Measurements from ENCODE around the gene UFSP1. TPM values are rescaled to one million over a fixed set of nuclear protein-coding genes. Genes with fewer than 3 reads are reported as not detected.
"Not testable (repeated sequence)": the region's sequence is repeated elsewhere in the genome, so short reads cannot be mapped to it uniquely, and the experiment has no call there.

UFSP1 gene
- polyA plus RNA-seq (2013, experiment 1 of 4): 0.72 TPM
- 1.5 TPM for polyA plus RNA-seq (2013, experiment 2 of 4)
- polyA plus RNA-seq (2013, experiment 3 of 4): 1.9 TPM
- polyA plus RNA-seq (2013, experiment 4 of 4): 1.7 TPM

DNA sequence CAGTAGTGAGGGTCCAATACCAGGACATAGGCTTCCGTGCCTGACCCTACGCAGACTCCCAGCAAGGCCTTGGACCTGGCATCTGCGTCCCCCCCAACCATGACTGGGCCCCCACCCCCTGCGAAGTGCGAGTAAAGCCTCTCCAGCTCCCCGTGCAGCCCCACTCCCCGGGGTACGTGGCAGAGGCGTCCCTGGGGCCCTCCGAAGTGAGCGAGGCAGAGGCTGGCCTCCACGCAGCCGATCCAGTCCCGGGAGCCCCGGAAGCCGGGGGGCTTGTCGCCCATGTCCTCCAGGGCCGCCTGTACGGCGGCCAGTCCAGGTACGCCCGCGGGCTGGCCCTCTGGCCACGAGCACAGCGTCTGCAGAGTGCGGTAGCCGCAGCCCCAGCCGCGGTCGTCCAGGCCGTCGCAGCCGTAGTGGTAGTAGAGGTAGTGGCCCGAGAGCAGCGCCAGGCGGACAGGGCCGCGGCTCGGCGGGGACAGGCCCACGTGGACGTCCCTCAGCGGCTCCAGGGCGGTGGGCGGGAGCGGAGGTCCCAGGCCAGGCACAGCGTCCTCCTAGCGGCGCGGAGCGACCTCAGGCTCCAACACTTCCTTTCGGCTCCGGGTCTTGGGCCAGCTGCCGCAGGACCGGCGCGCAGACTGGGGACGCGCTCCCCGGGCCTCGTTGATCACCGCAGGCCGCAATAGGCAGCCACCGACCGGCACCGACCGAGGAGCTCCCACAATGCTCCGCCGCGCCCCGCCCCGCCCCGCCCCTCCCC lies at the start of gene UFSP1:
TSS of gene UFSP1 (minus strand) at position 728 of the 763 bp plus-strand sequence. CDS start at position 284, 444 bp downstream.
- Histone ChIP-seq H3K27me3 (ENCODE audit: control insufficient read depth, insufficient read depth, low read length, poor library complexity, severe bottlenecking) (peaks cover under 1% of the 10 kb centered on the region), H3K4me3 (ENCODE audit: insufficient read depth, low read depth, low read length) (peak within 1 kb of the TSS; percentile 60), H3K4me1 (ENCODE audit: control insufficient read depth, insufficient read depth, low read length) (peaks cover 13% of the 10 kb centered on the region), H3K36me3 (ENCODE audit: control insufficient read depth, insufficient read depth, low read length) (peaks cover 29% of the 10 kb centered on the region), H3K9me3 (ENCODE audit: control insufficient read depth, low read length) (no peaks in the 10 kb centered on the region), H3K27ac (ENCODE audit: insufficient read depth, low read depth, low read length, poor library complexity, severe bottlenecking) (peak within 1 kb of the TSS; percentile 90)
- 4 to 6% methylated on average over 68 to 70 of the region's 73 CpGs for WGBS, 2 experiments

DNA sequence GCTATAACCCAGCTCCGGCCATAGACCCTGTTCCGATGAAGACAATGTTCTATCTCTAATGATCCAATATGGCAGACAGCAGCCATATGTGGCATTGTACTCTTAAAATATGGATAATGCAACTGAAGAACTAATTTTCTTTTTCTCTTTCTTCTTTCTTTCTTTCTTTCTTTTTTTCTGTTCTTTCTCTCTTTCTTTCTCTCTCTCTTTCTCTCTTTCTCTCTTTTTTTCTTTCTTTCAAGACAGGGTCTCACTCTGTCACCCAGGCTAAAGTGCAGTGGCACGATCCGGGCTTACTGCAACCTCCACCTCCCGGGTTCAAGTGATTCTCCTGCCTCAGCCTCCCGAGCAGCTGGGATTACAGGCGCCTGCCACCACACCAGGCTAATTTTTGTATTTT lies 46.7 kb upstream of the UFSP1 start:
- H3K9me3 ChIP-seq (ENCODE audit: control insufficient read depth, low read length); H3K27me3 ChIP-seq (ENCODE audit: control insufficient read depth, insufficient read depth, low read length, poor library complexity, severe bottlenecking); H3K4me3 ChIP-seq (ENCODE audit: insufficient read depth, low read depth, low read length); H3K27ac ChIP-seq (ENCODE audit: insufficient read depth, low read depth, low read length, poor library complexity, severe bottlenecking); H3K36me3 ChIP-seq (ENCODE audit: control insufficient read depth, insufficient read depth, low read length); H3K4me1 ChIP-seq (ENCODE audit: control insufficient read depth, insufficient read depth, low read length): not testable (repeated sequence)
- WGBS, 2 experiments: 94 to 95% methylated on average over 7 of the region's 7 CpGs

DNA sequence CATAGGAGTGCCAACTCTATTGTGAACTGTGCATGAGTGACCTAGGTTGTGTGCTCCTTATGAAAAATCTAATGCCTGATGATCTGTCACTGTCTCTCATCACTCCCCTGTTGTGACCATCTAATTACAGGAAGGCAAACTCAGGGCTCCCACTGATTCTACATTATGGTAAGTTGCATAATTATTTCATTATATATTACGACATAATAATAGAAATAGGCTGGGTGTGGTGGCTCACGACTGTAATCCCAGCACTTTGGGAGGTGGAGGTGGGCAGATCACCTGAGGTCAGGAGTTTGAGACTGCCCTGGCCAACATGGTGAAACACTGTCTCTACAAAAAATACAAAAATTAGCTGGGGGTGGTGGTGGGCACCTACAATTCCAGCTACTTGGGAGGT lies 45.9 kb upstream of the UFSP1 start:
- H3K27me3 ChIP-seq (ENCODE audit: control insufficient read depth, insufficient read depth, low read length, poor library complexity, severe bottlenecking); H3K4me1 ChIP-seq (ENCODE audit: control insufficient read depth, insufficient read depth, low read length); H3K9me3 ChIP-seq (ENCODE audit: control insufficient read depth, low read length); H3K27ac ChIP-seq (ENCODE audit: insufficient read depth, low read depth, low read length, poor library complexity, severe bottlenecking); H3K36me3 ChIP-seq (ENCODE audit: control insufficient read depth, insufficient read depth, low read length); H3K4me3 ChIP-seq (ENCODE audit: insufficient read depth, low read depth, low read length): not testable (repeated sequence)
- WGBS, 2 experiments: 89 to 100% methylated on average over 2 of the region's 2 CpGs

DNA sequence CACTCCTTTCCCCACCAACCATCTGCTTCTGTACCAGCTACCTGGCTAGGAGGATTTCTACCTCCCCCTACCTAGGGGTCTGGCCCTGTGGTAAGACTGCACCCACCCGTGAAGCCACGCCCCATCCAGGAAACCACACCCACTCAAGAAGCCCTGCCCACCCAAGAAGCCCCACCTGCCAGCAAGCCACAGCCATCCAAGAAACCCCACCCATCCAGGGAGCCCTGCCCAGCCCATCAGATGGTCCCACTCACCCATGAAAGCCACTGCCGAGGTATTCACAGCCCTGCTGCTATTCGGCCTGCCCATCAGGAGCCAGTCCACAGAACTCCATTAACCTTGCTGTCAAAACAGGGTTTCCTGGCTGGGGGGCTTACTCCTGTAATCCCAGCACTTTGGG lies 44.2 kb upstream of the UFSP1 start:
- Histone ChIP-seq H3K4me3 (ENCODE audit: insufficient read depth, low read depth, low read length) (no peak overlapping the region), H3K4me1 (ENCODE audit: control insufficient read depth, insufficient read depth, low read length) (no peaks in the 10 kb centered on the region), H3K36me3 (ENCODE audit: control insufficient read depth, insufficient read depth, low read length) (no peaks in the 10 kb centered on the region), H3K27me3 (ENCODE audit: control insufficient read depth, insufficient read depth, low read length, poor library complexity, severe bottlenecking) (no peaks in the 10 kb centered on the region), H3K9me3 (ENCODE audit: control insufficient read depth, low read length) (no peaks in the 10 kb centered on the region), H3K27ac (ENCODE audit: insufficient read depth, low read depth, low read length, poor library complexity, severe bottlenecking) (no peak overlapping the region)
- WGBS, 2 experiments: 73 to 81% methylated on average over 4 of the region's 4 CpGs

DNA sequence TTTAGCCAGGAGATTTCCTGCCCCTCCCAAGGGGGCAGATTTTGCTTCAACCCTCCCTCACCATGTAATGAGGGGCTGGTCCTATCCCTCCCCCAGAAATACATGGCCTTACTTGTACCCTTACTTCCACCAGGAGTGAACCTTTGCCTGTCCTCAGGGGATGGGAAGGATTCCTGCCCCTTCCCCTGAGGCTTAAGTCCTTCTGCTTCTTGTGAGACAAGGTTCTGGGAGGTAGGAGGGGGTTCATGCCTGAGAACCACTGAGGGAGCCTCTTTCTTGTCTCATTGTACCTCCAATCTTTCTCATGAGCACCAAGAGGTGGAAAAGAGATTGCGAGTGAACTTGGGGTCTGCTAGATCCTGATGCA lies 40.3 kb upstream of the UFSP1 start:
- H3K4me3 ChIP-seq (ENCODE audit: insufficient read depth, low read depth, low read length): no peak overlapping the region
- no peaks in the 10 kb centered on the region for H3K4me1 ChIP-seq (ENCODE audit: control insufficient read depth, insufficient read depth, low read length)
- H3K9me3 ChIP-seq (ENCODE audit: control insufficient read depth, low read length): no peaks in the 10 kb centered on the region
- H3K36me3 ChIP-seq (ENCODE audit: control insufficient read depth, insufficient read depth, low read length): no peaks in the 10 kb centered on the region
- no peaks in the 10 kb centered on the region for H3K27me3 ChIP-seq (ENCODE audit: control insufficient read depth, insufficient read depth, low read length, poor library complexity, severe bottlenecking)
- H3K27ac ChIP-seq (ENCODE audit: insufficient read depth, low read depth, low read length, poor library complexity, severe bottlenecking): no peak overlapping the region
- WGBS, 2 experiments: 91 to 94% methylated on average over 1 of the region's 1 CpG

DNA sequence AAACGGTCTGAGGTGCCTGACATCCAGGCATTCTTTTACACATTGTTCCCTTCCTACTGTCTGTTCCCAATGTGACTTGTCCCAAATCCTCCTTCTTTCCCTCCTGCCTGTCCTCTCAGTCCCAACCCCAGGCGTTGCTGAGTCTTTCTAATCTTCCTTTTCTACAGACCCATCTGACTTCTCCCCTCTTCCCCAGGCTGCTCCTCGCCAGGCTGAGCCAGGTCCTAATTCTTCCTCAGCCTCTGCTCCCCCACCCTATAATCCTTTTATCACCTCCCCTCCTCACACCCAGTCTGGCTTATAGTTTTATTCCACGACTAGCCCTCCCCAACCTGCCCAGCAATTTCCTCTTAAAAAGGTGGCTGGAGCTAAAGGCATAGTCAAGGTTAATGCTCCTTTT lies 34.1 kb upstream of the UFSP1 start:
- WGBS, 2 experiments: 66 to 67% methylated on average over 4 of the region's 4 CpGs
- not testable (repeated sequence) for H3K27me3 ChIP-seq (ENCODE audit: control insufficient read depth, insufficient read depth, low read length, poor library complexity, severe bottlenecking); H3K4me3 ChIP-seq (ENCODE audit: insufficient read depth, low read depth, low read length); H3K4me1 ChIP-seq (ENCODE audit: control insufficient read depth, insufficient read depth, low read length); H3K9me3 ChIP-seq (ENCODE audit: control insufficient read depth, low read length); H3K36me3 ChIP-seq (ENCODE audit: control insufficient read depth, insufficient read depth, low read length); H3K27ac ChIP-seq (ENCODE audit: insufficient read depth, low read depth, low read length, poor library complexity, severe bottlenecking)

DNA sequence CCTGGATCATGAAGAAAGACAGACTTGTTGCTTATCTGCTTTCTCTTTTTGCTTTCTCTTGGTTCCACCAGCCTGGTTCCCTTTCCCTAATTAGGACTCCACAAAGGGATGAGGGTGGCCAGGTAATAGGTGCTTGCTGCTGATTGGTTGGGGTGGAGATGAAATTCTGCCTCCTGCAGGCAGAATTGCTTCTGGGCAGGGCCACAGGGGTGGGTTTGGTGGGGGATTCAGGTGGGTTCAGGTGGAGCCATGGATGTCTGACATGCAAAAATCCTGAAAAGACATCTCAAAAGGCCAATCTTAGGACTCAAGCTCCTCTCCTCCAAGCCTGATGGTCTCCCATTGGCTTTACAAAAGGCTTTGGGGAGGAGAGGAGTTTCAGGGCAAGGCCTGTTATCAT lies 31.5 kb upstream of the UFSP1 start:
- H3K27ac ChIP-seq (ENCODE audit: insufficient read depth, low read depth, low read length, poor library complexity, severe bottlenecking): no peak overlapping the region

DNA sequence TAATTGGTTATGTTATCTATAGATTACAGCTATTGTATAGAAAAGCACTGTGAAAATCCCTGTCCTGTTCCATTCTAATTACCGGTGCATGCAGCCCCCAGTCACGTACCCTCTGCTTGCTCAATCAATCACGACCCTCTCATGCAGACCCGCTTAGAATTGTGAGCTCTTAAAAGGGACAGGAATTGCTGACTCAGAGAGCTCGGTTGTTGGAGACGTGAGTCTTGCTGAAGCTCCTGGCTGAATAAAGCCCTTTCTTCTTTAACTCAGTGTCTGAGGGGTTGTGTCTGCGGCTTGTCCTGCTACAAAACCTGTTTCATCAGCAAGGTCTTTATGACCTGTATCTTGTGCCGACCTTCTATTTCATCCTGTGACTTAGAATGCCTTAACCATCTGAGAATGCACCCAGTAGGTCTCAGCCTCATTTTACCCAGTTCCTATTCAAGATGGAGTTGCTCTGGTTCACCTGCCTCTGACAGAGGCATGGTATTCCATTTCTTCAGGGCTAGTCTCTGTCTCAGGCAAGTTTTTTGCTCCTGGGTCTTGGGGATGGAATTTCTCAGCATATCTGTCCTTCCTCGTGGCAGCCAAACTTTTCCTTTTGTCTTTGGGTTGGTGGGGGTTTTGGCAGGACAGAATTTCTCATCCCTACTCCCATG lies 30.4 kb upstream of the UFSP1 start:
- H3K4me3 ChIP-seq (ENCODE audit: insufficient read depth, low read depth, low read length); H3K9me3 ChIP-seq (ENCODE audit: control insufficient read depth, low read length); H3K27me3 ChIP-seq (ENCODE audit: control insufficient read depth, insufficient read depth, low read length, poor library complexity, severe bottlenecking); H3K36me3 ChIP-seq (ENCODE audit: control insufficient read depth, insufficient read depth, low read length); H3K4me1 ChIP-seq (ENCODE audit: control insufficient read depth, insufficient read depth, low read length); H3K27ac ChIP-seq (ENCODE audit: insufficient read depth, low read depth, low read length, poor library complexity, severe bottlenecking): not testable (repeated sequence)
- 92% methylated on average over 9 of the region's 9 CpGs for WGBS, 2 experiments

More for the DNA sequence above, 31.5 kb upstream of the UFSP1 start:
- Histone ChIP-seq H3K27me3 (ENCODE audit: control insufficient read depth, insufficient read depth, low read length, poor library complexity, severe bottlenecking) (no peaks in the 10 kb centered on the region), H3K9me3 (ENCODE audit: control insufficient read depth, low read length) (no peaks in the 10 kb centered on the region), H3K4me1 (ENCODE audit: control insufficient read depth, insufficient read depth, low read length) (no peaks in the 10 kb centered on the region), H3K36me3 (ENCODE audit: control insufficient read depth, insufficient read depth, low read length) (no peaks in the 10 kb centered on the region), H3K4me3 (ENCODE audit: insufficient read depth, low read depth, low read length) (no peak overlapping the region)

DNA sequence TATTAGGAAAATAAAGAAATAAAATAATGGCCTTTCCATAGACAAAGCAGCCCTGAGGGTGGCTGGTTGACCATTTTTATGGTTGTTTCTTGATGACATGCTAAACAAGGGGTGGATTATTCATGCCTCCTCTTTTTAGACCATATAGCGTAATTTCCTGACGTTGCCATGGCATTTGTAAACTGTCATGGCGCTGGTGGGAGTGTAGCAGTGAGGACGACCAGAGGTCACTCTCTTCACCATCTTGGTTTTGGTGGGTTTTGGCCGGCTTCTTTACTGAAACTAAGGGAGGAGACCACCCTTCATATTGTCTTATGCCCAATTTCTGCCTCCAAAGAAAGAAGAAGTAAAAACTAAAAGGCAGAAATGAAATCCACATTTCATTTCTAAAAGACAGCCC lies 29.8 kb upstream of the UFSP1 start:
- not testable (repeated sequence) for H3K4me3 ChIP-seq (ENCODE audit: insufficient read depth, low read depth, low read length); H3K4me1 ChIP-seq (ENCODE audit: control insufficient read depth, insufficient read depth, low read length); H3K27me3 ChIP-seq (ENCODE audit: control insufficient read depth, insufficient read depth, low read length, poor library complexity, severe bottlenecking); H3K27ac ChIP-seq (ENCODE audit: insufficient read depth, low read depth, low read length, poor library complexity, severe bottlenecking); H3K9me3 ChIP-seq (ENCODE audit: control insufficient read depth, low read length); H3K36me3 ChIP-seq (ENCODE audit: control insufficient read depth, insufficient read depth, low read length)
- 97 to 98% methylated on average over 5 of the region's 5 CpGs for WGBS, 2 experiments

DNA sequence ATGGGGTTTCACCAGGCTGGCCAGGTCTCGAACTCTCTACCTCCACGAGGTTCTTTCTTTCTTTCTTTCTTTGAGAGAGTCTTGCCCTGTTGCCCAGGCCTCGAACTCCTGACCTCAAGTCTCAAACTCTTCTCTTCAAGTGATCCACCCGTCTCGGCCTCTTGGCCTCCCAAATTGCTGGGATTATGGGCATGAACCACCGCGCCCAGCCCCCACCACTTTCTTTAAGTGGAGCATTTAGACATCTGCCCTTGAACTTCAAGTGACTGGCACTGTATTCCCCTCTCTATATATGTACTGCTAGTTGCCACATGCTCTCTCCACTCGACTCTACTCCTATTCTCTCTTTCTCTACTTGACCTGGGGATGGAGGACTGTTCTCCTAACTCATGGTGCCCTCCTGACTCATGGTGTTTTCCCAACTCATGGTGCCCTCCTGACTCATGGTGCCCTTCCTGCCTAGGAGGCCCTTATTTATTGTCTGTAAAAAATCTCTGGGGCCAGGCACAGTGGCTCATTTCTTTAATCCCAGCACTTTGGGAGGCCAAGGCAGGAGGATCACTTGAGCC lies 25.4 kb upstream of the UFSP1 start:
- H3K9me3 ChIP-seq (ENCODE audit: control insufficient read depth, low read length): no peaks in the 10 kb centered on the region
- WGBS, 2 experiments: 83 to 88% methylated on average over 8 of the region's 8 CpGs
- no peak overlapping the region for H3K4me3 ChIP-seq (ENCODE audit: insufficient read depth, low read depth, low read length)
- no peaks in the 10 kb centered on the region for H3K4me1 ChIP-seq (ENCODE audit: control insufficient read depth, insufficient read depth, low read length)
- no peaks in the 10 kb centered on the region for H3K36me3 ChIP-seq (ENCODE audit: control insufficient read depth, insufficient read depth, low read length)
- no peaks in the 10 kb centered on the region for H3K27me3 ChIP-seq (ENCODE audit: control insufficient read depth, insufficient read depth, low read length, poor library complexity, severe bottlenecking)
- no peak overlapping the region for H3K27ac ChIP-seq (ENCODE audit: insufficient read depth, low read depth, low read length, poor library complexity, severe bottlenecking)
